Thyroid gland (tissue), 4 donors: ENCODE measurements around the gene LYRM2.

Source experiments
- CTCF ChIP-seq, 6 experiments: fragments of 200-600 bp in 3 of 6; fragments of 450-650 bp in 3 of 6; sonication (generic) in 3 of 6; IDR thresholded peaks; one replicate each; pipeline ENCODE4 v1.5.1; 2016 to 2019; ENCODE audit warnings: antibody characterized with exemption in 6 of 6, mild to moderate bottlenecking in 2 of 6, inconsistent platforms in 1 of 6, moderate library complexity in 1 of 6
- POLR2A ChIP-seq, 2 donors: fragments of 450-650 bp; IDR thresholded peaks; one replicate each; pipeline ENCODE4 v1.6.1; 2017; ENCODE audit warnings: antibody characterized with exemption in 2 of 2, mild to moderate bottlenecking in 2 of 2, moderate library complexity in 1 of 2

GRCh38 chr6:89630488-89630887 lies 8.1 kb downstream of the LYRM2 start:
- TF ChIP-seq POLR2A (IDR thresholded peaks at IDR 0.05) (no peak), CTCF (IDR thresholded peaks at IDR 0.05) (no peak)
